ENCODE results near the gene DOK7.
"Not testable (repeated sequence)": the region's sequence is repeated elsewhere in the genome, so short reads cannot be mapped to it uniquely, and the experiment has no call there.

DOK7 gene

GRCh38 chr4:3443750-3444309 lies 19.3 kb upstream of the DOK7 start:
- DNase-seq, result no peak

- DNase-seq, result no peak
These were observed 18.6 kb upstream of the DOK7 start for GRCh38 chr4:3444351-3445110.

GRCh38 chr4:3445111-3445820 lies 17.8 kb upstream of the DOK7 start:
- no peak for DNase-seq

DNA sequence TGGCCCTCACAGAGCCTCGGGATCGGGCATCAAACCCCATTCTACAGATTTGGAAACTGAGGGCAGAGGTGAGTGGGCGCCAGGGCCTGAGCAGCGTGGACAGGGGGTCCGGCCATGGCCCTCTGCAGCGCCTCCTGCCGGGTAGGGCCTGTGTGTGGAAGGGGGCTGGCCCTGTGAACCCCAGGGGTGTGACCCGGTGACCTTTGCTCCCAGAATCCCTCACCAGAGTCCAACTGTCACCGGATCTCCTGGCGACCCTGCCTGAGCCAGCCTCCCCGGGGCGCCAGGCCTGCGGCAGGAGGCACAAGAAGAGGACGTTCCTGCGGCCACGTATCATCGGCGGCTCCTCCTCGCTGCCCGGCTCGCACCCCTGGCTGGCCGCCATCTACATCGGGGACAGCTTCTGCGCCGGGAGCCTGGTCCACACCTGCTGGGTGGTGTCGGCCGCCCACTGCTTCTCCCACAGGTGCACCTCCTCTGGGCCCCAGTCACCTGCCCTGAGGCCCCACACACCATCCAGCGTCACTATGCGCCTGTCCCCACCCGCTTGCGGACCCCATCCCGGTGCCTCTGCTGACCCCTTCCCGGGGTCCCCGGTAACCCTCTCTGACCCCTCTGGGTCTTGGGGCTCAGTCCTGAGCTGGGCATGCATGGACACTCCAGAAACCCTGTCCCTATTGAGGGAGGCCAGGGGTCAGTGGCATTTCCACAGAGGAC lies 17.1 kb upstream of the DOK7 start:
- no peak for DNase-seq

DNA sequence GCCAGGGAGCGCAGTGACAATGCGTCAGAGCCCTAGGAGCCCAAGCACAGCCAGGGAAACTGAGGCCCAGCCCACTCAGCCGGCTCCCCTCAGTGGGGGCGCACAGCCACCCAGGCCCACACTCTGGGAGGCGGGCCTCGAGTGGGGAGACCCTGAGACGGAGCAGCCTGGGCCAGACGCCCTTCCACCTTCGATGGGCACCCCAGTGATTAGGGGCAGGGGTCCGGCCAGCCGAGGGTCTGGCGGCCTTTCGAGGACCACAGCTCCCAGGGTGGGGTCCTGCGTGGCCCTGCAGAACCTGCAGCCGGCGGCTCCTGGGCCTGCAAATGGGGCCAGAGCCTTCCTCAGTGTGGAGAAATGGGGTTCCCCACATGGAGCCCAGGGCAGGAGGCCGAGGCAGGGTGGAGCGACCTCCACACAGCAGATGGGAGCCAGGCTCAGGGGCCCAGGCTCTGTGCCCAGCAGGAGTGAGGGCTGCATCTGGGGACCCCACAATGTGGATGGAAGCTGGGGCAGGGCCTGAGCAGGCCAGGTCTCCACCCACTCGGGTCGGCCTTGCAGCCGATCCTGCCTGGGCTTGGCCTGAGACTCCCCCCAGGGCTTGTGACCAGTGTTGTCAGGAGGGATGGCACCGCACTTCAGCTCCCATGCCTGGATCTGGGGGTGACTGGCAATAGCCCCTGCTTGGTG lies 16.3 kb upstream of the DOK7 start:
- no peak for DNase-seq

GRCh38 chr4:3447431-3448395 lies 15.4 kb upstream of the DOK7 start:
- DNase-seq, result no peak

- DNase-seq, result no peak
These were observed 14.0 kb upstream of the DOK7 start for GRCh38 chr4:3449047-3449573.

GRCh38 chr4:3449574-3450534 lies 13.3 kb upstream of the DOK7 start:
- no peak for DNase-seq

DNA sequence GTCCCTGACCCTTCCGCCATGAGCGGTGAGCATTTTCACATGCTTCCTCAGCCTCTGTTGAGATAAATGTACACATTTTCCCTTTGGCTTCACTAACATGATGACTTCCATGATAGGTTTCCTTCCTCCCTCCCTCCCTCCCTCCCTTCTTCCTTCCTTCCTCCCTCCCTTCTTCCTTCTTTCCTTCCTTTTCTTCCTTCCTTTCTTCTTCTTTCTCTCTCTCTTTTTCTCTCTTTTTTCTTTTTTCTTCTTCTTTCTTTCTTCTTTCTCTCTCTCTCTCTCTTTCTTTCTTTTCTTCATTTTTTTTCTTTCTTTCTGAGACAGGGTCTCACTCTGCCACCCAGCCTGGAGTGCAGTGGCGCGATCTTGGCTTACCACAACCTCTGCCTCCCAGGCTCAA lies 12.5 kb upstream of the DOK7 start:
- no peak for DNase-seq

DNA sequence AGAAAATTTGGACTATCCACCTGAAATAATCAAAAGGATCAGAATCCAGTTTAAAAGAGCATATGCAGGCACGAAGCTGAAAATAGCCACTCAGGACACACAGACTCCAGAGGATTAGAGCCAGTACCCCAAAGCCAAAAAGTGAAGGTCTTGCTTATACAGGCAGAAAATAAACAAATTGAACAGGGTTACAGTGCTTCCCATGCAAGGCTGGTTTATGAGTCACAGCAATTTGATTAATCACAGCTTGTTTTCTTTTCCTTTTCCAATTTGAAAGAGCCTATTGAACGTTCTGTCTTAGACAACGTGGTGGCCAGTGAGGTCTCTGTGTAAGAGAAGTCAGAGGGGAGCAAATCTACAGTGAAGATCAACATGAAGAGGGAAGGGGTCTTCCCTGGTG lies 11.2 kb upstream of the DOK7 start:
- no peak for DNase-seq

GRCh38 chr4:3452376-3452775 lies 10.7 kb upstream of the DOK7 start:
- no peak for DNase-seq

- DNase-seq, result not testable (repeated sequence)
These were observed 7.5 kb upstream of the DOK7 start for GRCh38 chr4:3455596-3455995.

DNA sequence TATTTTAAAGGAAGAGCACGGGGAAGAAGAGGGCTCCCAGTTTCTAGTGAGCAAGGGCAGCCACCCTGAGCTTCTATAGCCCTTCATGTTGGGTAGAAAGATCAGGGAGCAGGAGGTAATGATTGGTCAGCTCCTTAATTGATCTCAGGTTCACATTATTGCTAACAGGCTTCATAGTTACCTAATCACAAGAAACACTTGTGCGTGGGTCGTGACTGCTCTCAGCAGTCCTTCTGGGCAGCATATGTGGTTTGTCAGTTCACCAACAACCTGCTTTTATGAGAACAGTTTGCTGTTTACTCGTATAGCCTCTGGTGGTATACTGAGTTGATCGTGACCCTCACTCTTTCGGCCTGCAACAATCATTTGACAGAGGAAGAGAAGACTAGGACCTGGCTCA lies 4.7 kb upstream of the DOK7 start:
- no peak for DNase-seq

GRCh38 chr4:3459156-3459555 lies 4.0 kb upstream of the DOK7 start:
- DNase-seq, result not testable (repeated sequence)

DNA sequence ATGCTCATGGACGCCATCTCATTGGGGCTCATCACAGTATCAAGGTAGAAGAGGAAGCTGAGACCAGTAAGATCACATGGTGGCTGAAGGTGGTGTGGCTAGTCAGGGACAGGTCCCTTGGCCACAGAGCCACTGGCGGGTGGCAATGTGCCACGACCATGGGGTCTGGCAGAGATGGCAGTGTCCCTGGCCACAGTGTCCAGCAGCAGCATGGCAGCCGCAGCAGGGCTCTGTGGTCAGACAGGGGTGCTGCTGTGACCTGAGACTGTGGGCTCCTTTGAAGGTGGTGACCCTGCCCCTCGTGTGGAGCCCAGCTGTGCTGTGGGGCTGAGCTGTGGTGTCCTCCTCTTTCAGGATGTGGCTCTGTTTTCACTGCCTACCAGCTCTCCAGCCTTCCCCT lies 2.2 kb upstream of the DOK7 start:
- no peak for DNase-seq

DNA sequence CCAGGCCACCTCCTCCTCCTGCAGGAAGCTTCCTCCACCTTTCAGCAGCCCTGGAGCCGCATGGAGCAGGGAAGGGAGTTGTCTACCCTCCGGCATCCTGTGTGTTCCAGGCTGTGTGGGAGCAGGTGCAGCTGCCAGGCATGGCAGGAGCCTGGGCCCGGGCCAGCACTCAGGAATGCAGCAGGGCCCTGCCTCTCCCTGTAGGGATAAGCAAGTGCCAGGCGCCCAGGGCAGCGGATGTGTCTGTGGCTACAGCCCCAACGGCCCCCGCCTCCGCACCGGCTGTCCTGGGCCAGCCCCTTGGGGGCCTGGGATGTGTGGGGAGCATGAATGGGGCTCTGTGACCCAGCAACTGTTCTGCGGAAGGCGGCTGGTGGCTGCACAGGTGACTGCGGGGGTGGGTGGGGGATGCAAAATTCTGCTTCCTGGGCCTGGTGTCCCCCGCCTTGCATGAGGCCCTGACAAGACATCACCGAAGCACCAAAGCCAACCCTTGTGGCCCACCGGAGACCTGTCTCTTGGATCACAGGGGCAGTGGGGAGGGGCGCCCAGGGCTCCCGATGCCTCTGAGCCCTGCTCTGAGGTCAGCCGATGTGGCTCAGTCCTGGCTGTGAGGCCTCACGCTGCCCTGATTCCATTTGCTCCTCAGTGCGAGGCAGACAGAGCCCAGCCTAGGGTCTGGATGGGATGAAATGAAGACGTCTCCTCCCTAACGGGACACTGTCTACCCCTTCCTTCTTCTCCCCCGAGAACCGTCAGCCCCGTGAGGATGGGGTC lies 1.4 kb upstream of the DOK7 start:
- DNase-seq, result no peak

DNA sequence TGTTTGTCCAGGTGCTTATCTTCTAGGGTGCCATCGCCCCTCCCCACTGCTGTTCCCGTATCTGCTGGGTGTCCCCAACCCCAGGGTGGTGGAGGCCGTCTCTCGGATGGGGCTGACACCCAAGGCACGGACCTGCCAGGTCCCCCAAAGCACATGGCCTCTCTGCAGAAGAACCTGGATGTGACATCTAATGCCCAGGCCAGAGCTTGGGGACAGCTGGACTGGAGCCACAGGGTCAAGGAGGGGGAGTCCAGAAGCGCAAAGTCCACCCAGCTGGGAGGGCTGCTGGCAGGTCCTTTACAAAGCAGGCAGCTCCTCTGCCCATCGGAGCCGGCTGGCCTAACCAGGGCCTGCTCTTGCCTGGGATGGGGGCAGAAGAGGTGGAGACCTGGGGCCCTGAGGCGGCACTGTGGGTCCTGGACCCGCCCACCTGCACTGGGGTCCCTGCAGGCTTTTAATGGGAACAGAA lies 751 bp upstream of the DOK7 start:
- DNase-seq, result no peak

DNA sequence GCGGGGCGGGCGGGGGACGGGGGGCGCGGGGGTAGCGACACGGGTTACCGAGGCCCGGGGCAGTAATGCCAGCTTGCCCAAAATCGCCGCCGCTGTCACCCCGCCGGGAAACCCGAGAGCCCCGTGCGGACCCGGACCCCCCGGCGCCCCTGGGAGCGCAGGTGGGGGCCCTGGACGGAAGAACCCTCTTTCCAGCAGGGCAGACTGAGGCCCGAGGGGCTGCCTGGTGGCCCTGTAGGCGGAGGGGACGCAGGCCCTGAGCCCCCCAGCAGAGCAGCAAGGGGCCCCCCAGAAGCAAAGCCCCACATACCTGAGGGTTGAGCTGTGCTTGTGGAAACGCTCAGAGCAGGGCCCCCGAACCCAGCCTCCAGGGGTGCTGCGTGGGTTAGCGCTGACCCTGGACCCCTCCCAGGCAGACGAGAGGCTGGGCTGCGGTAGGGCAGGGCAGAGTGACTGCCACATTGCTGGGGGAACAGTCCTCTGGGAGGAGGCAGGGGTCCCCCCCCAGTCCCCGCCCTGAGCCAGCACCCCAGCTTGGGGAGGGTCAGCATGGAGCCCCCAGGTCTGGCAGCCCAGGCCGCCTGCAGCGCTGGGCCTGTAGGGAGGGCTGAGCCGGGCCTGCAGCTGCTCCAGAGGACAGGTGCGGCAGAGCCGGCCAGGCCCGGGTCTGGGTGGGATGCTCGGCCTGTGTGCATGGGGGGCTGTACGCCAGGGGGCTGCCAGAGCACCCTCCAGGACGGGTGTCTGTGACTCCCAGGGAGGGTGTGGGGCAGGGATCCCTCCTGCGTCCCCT lies 646 bp downstream of the DOK7 start:
- DNase-seq, result no peak

Data from activated naive CD4-positive, alpha-beta T cell treated with Interleukin-2 at 50 U/mL for 16 hours (primary cell).